PC-3 (cell line): ENCODE measurements around the gene RSU1.

Experiments used
- EZH2 ChIP-seq: fragments of 300-600 bp; sonication (generic); IDR thresholded peaks from one replicate; pipeline ENCODE4 v1.6.1; 2017; ENCODE audit warnings: antibody characterized with exemption, mild to moderate bottlenecking, low read length; ENCODE audit not compliant: unreplicated experiment
- EZH2phosphoT487 ChIP-seq: fragments of 300-600 bp; sonication (generic); IDR thresholded peaks from 2 replicates; pipeline ENCODE4 v1.6.1; 2018; ENCODE audit warnings: mild to moderate bottlenecking, antibody characterized with exemption, low read length, borderline replicate concordance
- TF ChIP-seq, protein P1 (sequence below): fragments of 300-600 bp; sonication (generic); conservative IDR thresholded peaks from 2 replicates; pipeline ENCODE4 v1.5.1; 2017; ENCODE audit warnings: antibody characterized with exemption, low read depth, mild to moderate bottlenecking, low read length

- TF ChIP-seq EZH2 (no peak), EZH2phosphoT487 (no peak)
- TF ChIP-seq, protein P1, sequence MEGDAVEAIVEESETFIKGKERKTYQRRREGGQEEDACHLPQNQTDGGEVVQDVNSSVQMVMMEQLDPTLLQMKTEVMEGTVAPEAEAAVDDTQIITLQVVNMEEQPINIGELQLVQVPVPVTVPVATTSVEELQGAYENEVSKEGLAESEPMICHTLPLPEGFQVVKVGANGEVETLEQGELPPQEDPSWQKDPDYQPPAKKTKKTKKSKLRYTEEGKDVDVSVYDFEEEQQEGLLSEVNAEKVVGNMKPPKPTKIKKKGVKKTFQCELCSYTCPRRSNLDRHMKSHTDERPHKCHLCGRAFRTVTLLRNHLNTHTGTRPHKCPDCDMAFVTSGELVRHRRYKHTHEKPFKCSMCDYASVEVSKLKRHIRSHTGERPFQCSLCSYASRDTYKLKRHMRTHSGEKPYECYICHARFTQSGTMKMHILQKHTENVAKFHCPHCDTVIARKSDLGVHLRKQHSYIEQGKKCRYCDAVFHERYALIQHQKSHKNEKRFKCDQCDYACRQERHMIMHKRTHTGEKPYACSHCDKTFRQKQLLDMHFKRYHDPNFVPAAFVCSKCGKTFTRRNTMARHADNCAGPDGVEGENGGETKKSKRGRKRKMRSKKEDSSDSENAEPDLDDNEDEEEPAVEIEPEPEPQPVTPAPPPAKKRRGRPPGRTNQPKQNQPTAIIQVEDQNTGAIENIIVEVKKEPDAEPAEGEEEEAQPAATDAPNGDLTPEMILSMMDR: no peak
Observed at GRCh38 chr10:16547973-16548372, 269.3 kb downstream of the RSU1 start.
